CD4-positive, alpha-beta T cell treated with Interleukin-15 for 4 hours (primary cell): ENCODE data around the gene ARL5A.

Experiments
- DNase-seq: peaks from one replicate; pipeline ENCODE4 v3.0.0-alpha.2; 2020; ENCODE audit warnings: low spot score

Gene ARL5A

GRCh38 chr2:151840216-151841046, 12.2 kb upstream of the ARL5A start:
- no peak for DNase-seq

GRCh38 chr2:151837926-151838325, 9.7 kb upstream of the ARL5A start:
- DNase-seq = no peak

- DNase-seq = no peak
These were observed 5.8 kb upstream of the ARL5A start for GRCh38 chr2:151833984-151834383.

GRCh38 chr2:151830961-151831360, 2.7 kb upstream of the ARL5A start:
- DNase-seq = no peak

- DNase-seq = no peak
These were observed 686 bp upstream of the ARL5A start for GRCh38 chr2:151828890-151829324.

- DNase-seq = no peak
These were observed 568 bp downstream of the ARL5A start for GRCh38 chr2:151827564-151828142.

GRCh38 chr2:151826737-151827157, 1.5 kb downstream of the ARL5A start:
- no peak for DNase-seq

GRCh38 chr2:151824886-151825285, 3.3 kb downstream of the ARL5A start:
- DNase-seq = no peak

- DNase-seq = no peak
These were observed 4.6 kb downstream of the ARL5A start for GRCh38 chr2:151823651-151824050.

- DNase-seq = no peak
These were observed 8.3 kb downstream of the ARL5A start for GRCh38 chr2:151819920-151820319.

GRCh38 chr2:151817929-151818328, 10.3 kb downstream of the ARL5A start:
- DNase-seq = no peak

- no peak for DNase-seq
These were observed 11.4 kb downstream of the ARL5A start for GRCh38 chr2:151816843-151817242.

GRCh38 chr2:151815821-151816489, 12.3 kb downstream of the ARL5A start:
- no peak for DNase-seq

- no peak for DNase-seq
These were observed 17.7 kb downstream of the ARL5A start for GRCh38 chr2:151810489-151810888.

GRCh38 chr2:151809073-151809383, 19.2 kb downstream of the ARL5A start:
- no peak for DNase-seq

GRCh38 chr2:151808258-151809072, 19.8 kb downstream of the ARL5A start:
- DNase-seq = peak; percentile 45

GRCh38 chr2:151805961-151806360, 22.3 kb downstream of the ARL5A start:
- no peak for DNase-seq

- DNase-seq = no peak
These were observed 22.9 kb downstream of the ARL5A start for GRCh38 chr2:151805343-151805742.

GRCh38 chr2:151803811-151804210, 24.4 kb downstream of the ARL5A start:
- no peak for DNase-seq

GRCh38 chr2:151802315-151802714, 25.9 kb downstream of the ARL5A start:
- no peak for DNase-seq

GRCh38 chr2:151799886-151800292, 28.3 kb downstream of the ARL5A start:
- DNase-seq = no peak

GRCh38 chr2:151796774-151797173, 31.4 kb downstream of the ARL5A start:
- DNase-seq = no peak
